SK-N-SH treated with all-trans-retinoic acid at 6 μM for 48 hours (cell line): ENCODE data around the gene TXNDC16.

ENCODE experiments used
- ARNTL ChIP-seq: fragments of 450-650 bp; formaldehyde crosslinking; IDR thresholded peaks from 2 replicates; pipeline ENCODE4 v1.5.0; 2020; ENCODE audit warnings: low read depth, mild to moderate bottlenecking, moderate library complexity, borderline replicate concordance
- BACH2 ChIP-seq: fragments of 250-450 bp; sonication (Bioruptor Pico); IDR thresholded peaks from 2 replicates; pipeline ENCODE4 v1.9.0; 2021; ENCODE audit warnings: mild to moderate bottlenecking, borderline replicate concordance
- CREB5 ChIP-seq: fragments of 250-450 bp; sonication (Bioruptor Pico); IDR thresholded peaks from 2 replicates; pipeline ENCODE4 v1.5.1; 2020; ENCODE audit warnings: low read depth, mild to moderate bottlenecking, moderate library complexity
- CSDC2 ChIP-seq: fragments of 250-450 bp; sonication (Bioruptor Pico); IDR thresholded peaks from 2 replicates; pipeline ENCODE4 v1.5.0; 2020; ENCODE audit warnings: mild to moderate bottlenecking, moderate library complexity
- ESRRG ChIP-seq: fragments of 250-450 bp; sonication (Bioruptor Pico); IDR thresholded peaks from 2 replicates; pipeline ENCODE4 v1.6.1; 2021; ENCODE audit warnings: mild to moderate bottlenecking
- ISL1 ChIP-seq: fragments of 250-450 bp; sonication (Bioruptor Pico); IDR thresholded peaks from 2 replicates; pipeline ENCODE4 v2.1.2; 2022; ENCODE audit warnings: mild to moderate bottlenecking, moderate library complexity
- PATZ1 ChIP-seq: fragments of 250-450 bp; sonication (Bioruptor Pico); IDR thresholded peaks from 2 replicates; pipeline ENCODE4 v1.8.0; 2020; ENCODE audit warnings: mild to moderate bottlenecking, moderate library complexity, borderline replicate concordance
- RARB ChIP-seq: fragments of 250-450 bp; sonication (Bioruptor Pico); IDR thresholded peaks from 2 replicates; pipeline ENCODE4 v1.8.0; 2021; ENCODE audit warnings: mild to moderate bottlenecking, moderate library complexity
- SNAI2 ChIP-seq: fragments of 250-450 bp; sonication (Bioruptor Pico); IDR thresholded peaks from 2 replicates; pipeline ENCODE4 v1.5.0; 2020; ENCODE audit warnings: mild to moderate bottlenecking, moderate library complexity
- ZC3H10 ChIP-seq: fragments of 250-450 bp; sonication (Bioruptor Pico); IDR thresholded peaks from 2 replicates; pipeline ENCODE4 v1.5.1; 2021; ENCODE audit warnings: mild to moderate bottlenecking, moderate library complexity
- ZFP3 ChIP-seq: fragments of 250-450 bp; sonication (Bioruptor Pico); IDR thresholded peaks from 2 replicates; pipeline ENCODE4 v1.5.0; 2020; ENCODE audit warnings: mild to moderate bottlenecking, moderate library complexity
- ZNF565 ChIP-seq: fragments of 450-650 bp; formaldehyde crosslinking; conservative IDR thresholded peaks from 2 replicates; pipeline ENCODE4 v1.5.0; 2020; ENCODE audit warnings: low read depth, mild to moderate bottlenecking, moderate library complexity

GRCh38 chr14:52485350-52485960 is 66.8 kb downstream of the TXNDC16 start:
- TF ChIP-seq PATZ1 (CRISPR knock-in tag) (no peak), ARNTL (CRISPR knock-in tag) (no peak), CREB5 (CRISPR knock-in tag) (no peak), BACH2 (no peak), ESRRG (CRISPR knock-in tag) (no peak), RARB (no peak), SNAI2 (CRISPR knock-in tag) (no peak), ZFP3 (CRISPR knock-in tag) (no peak), ZC3H10 (CRISPR knock-in tag) (no peak), ZNF565 (CRISPR knock-in tag) (no peak), CSDC2 (CRISPR knock-in tag) (no peak), ISL1 (CRISPR knock-in tag) (no peak)
